ENCODE measurements around the gene TAC3.
"Not testable (repeated sequence)": the region's sequence is repeated elsewhere in the genome, so short reads cannot be mapped to it uniquely, and the experiment has no call there.

TAC3 gene

GRCh38 chr12:57029457-57029856 is 13.1 kb upstream of the TAC3 start:
- Mint-ChIP-seq H3K27me3 (no peaks in the 10 kb centered on the region), H3K36me3 (ENCODE audit: insufficient read depth) (no peaks in the 10 kb centered on the region), H3K4me3 (no peak overlapping the region), H3K4me1 (peaks cover 28% of the 10 kb centered on the region), H3K27ac (ENCODE audit: low read depth) (no peak overlapping the region), H3K9me3 (no peaks in the 10 kb centered on the region)
- no peak for ATAC-seq (replicated peaks; ENCODE audit: extremely low read depth, poor library complexity, severe bottlenecking)
- no peak for DNase-seq (ENCODE audit: low spot score in 2 of 2)

GRCh38 chr12:57027805-57028153 is 11.4 kb upstream of the TAC3 start:
- H3K27ac Mint-ChIP-seq (ENCODE audit: low read depth) = peak overlapping the region; percentile 58
- no peaks in the 10 kb centered on the region for H3K36me3 Mint-ChIP-seq (ENCODE audit: insufficient read depth)
- H3K4me3 Mint-ChIP-seq = no peak overlapping the region
- no peak for DNase-seq (ENCODE audit: low spot score in 2 of 2)
- no peak for ATAC-seq (replicated peaks; ENCODE audit: extremely low read depth, poor library complexity, severe bottlenecking)
- H3K27me3 Mint-ChIP-seq = no peaks in the 10 kb centered on the region
- peaks cover 28% of the 10 kb centered on the region for H3K4me1 Mint-ChIP-seq
- no peaks in the 10 kb centered on the region for H3K9me3 Mint-ChIP-seq

- H3K4me1 Mint-ChIP-seq = peaks cover 27% of the 10 kb centered on the region
- H3K27me3 Mint-ChIP-seq = no peaks in the 10 kb centered on the region
- no peaks in the 10 kb centered on the region for H3K9me3 Mint-ChIP-seq
- DNase-seq (ENCODE audit: low spot score in 2 of 2) = no peak
- ATAC-seq (replicated peaks; ENCODE audit: extremely low read depth, poor library complexity, severe bottlenecking) = no peak
- no peaks in the 10 kb centered on the region for H3K36me3 Mint-ChIP-seq (ENCODE audit: insufficient read depth)
- no peak overlapping the region for H3K4me3 Mint-ChIP-seq
- H3K27ac Mint-ChIP-seq (ENCODE audit: low read depth) = peak overlapping the region; percentile 58
Observed at GRCh38 chr12:57027011-57027804, 10.9 kb upstream of the TAC3 start.

DNA sequence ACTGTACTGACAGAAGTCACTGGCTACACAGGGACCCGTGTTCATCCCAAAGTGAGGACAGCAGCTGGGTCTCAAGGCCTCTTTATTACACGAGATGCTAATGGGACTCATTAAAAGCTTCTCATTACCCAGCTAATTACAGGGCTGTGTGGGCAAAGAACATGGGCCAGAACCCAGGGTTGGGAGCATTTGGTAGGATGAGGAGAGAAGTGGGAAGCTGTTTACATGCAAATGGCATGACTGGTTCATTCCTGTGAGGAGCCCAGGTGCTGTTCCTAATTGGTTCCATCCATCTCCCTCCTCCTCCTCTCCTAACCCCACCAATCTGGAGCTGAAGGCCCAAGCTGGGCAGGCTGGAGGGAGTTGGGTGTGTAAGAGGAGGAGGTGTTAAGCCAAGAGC is 8.9 kb upstream of the TAC3 start:
- Mint-ChIP-seq H3K4me1 (peaks cover 9% of the 10 kb centered on the region), H3K27ac (ENCODE audit: low read depth) (no peak overlapping the region), H3K36me3 (ENCODE audit: insufficient read depth) (no peaks in the 10 kb centered on the region), H3K27me3 (no peaks in the 10 kb centered on the region), H3K4me3 (no peak overlapping the region), H3K9me3 (no peaks in the 10 kb centered on the region)
- no peak for ATAC-seq (replicated peaks; ENCODE audit: extremely low read depth, poor library complexity, severe bottlenecking)
- no peak for DNase-seq (ENCODE audit: low spot score in 2 of 2)

GRCh38 chr12:57022324-57022723 is 6.0 kb upstream of the TAC3 start:
- H3K27me3 Mint-ChIP-seq; H3K4me3 Mint-ChIP-seq; DNase-seq (ENCODE audit: low spot score in 2 of 2); H3K36me3 Mint-ChIP-seq (ENCODE audit: insufficient read depth); H3K27ac Mint-ChIP-seq (ENCODE audit: low read depth); H3K4me1 Mint-ChIP-seq; ATAC-seq (replicated peaks; ENCODE audit: extremely low read depth, poor library complexity, severe bottlenecking); H3K9me3 Mint-ChIP-seq: not testable (repeated sequence)

DNA sequence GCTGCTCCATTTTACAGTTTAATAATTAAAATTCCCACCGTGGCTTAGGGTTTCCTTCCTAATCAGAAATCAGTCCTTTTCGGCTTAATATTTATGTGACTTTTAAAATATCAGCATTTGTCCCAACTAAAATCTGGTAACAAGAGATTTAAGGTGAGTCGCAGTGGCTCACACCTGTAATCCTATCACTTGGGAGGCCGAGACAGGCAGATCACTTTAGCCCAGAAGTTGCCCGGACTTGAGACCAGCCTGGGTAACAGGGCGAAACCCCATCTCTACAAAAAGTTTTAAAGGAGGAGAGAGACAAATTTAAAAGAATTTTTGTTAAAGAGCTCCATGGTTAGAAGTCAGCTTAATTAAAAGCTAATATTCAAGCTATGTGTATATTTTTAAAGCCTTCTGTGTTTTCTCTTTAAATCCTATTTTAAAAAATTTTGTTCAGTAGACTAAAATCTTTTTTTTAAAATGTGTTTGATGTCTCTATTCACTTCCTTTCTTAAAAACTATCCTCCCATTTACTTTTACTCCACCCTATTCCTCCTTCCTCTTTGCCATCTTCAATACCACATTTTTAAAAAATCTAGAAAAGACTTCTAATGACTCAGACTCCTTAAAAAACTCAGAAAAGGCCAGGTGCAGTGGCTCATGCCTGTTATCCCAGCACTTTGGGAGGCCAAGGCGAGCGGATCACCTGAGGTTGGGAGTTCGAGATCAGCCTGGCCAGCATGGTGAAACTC is 3.8 kb upstream of the TAC3 start:
- Mint-ChIP-seq H3K27ac (ENCODE audit: low read depth) (no peak overlapping the region), H3K4me1 (no peaks in the 10 kb centered on the region), H3K27me3 (peaks cover 17% of the 10 kb centered on the region), H3K36me3 (ENCODE audit: insufficient read depth) (peaks cover 1% of the 10 kb centered on the region), H3K4me3 (no peak overlapping the region), H3K9me3 (no peaks in the 10 kb centered on the region)
- DNase-seq (ENCODE audit: low spot score in 2 of 2) (no peak), ATAC-seq (replicated peaks; ENCODE audit: extremely low read depth, poor library complexity, severe bottlenecking) (no peak)

DNA sequence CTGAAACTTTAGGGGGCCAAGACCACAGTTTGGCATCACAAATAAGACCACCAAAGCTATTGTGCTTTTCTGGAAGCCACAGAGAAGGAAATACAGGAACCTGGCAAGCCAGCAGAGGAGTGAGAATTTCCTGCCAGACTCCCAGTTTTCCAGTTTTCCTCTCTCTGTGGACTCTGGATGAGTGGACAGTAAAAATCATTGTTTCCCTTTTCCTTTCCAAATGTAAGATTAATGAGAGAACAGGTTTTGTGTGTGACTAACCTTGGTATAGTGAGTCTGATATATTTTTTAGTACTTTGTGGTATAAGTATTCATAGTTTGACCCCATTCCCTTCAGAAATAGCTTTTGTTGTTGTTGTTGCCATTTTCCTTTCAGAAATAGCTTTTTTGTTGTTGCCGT is 2.6 kb upstream of the TAC3 start:
- peaks cover 29% of the 10 kb centered on the region for H3K27me3 Mint-ChIP-seq
- no peaks in the 10 kb centered on the region for H3K9me3 Mint-ChIP-seq
- no peak overlapping the region for H3K4me3 Mint-ChIP-seq
- no peaks in the 10 kb centered on the region for H3K4me1 Mint-ChIP-seq
- no peak for DNase-seq (ENCODE audit: low spot score in 2 of 2)
- ATAC-seq (replicated peaks; ENCODE audit: extremely low read depth, poor library complexity, severe bottlenecking) = no peak
- H3K27ac Mint-ChIP-seq (ENCODE audit: low read depth) = no peak overlapping the region
- H3K36me3 Mint-ChIP-seq (ENCODE audit: insufficient read depth) = peaks cover 1% of the 10 kb centered on the region

DNA sequence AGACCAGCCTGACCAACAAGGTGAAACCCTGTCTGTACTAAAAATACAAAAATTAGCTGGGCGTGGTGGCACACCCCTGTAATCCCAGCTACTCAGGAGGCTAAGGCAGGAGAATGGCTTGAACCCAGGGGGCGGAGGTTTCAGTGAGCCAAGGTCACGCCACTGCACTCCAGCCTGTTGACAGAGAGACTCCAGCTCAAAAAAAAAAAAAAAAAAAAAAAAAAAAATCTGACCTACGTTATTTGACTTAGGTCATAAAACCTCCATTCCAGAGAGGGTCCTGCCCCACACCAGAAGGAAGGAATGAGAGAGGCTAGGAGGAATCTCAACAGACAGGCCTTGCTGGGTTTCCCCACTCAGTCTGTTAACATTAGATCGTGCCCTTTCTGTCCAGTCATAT is 2.0 kb upstream of the TAC3 start:
- H3K9me3 Mint-ChIP-seq; H3K27ac Mint-ChIP-seq (ENCODE audit: low read depth); DNase-seq (ENCODE audit: low spot score in 2 of 2); H3K36me3 Mint-ChIP-seq (ENCODE audit: insufficient read depth); H3K4me3 Mint-ChIP-seq; ATAC-seq (replicated peaks; ENCODE audit: extremely low read depth, poor library complexity, severe bottlenecking); H3K4me1 Mint-ChIP-seq: not testable (repeated sequence)
- H3K27me3 Mint-ChIP-seq = peaks cover 35% of the 10 kb centered on the region

DNA sequence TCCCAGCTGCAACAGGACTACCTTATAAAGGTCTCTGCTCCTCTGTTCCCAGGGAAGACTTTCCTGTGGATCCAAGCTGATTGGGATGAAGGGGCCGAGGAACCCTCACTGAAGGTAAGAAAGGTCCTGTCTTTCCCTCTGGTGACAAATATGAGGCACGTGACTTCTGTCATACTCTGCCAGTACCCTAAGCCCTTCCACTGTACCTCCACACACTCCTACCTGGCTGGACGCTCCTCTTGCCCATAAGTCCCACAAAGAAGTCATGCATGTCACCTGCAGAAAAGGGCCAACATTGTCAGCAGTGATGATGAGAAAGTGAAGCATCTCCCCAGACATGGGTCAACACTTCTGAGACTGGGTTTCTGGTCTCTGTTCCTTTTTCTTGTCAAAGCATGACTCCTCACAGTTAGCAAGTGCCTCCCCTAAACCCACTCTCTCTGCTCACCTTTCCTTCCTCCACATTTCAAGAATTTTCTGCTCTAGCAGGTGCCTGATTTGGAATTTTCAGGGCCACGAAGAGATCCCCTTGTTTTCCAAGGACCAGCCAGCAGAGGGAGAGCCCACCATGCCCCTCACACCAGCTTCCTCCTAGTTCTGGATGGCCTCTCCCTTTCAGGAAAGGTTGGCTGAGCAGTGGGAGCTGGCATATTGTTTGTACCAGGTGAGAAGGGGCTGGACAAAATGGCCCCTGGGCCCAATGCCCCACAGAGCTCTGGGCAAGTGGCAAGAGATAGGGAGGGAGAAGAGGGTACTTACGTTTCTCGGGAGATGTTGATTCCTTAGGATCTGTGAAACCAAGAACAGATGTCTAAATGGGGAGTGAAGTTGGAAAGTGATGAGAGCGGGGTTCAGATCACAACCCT is 3.5 kb downstream of the TAC3 start:
- Mint-ChIP-seq H3K4me3 (no peak overlapping the region), H3K27ac (ENCODE audit: low read depth) (peak overlapping the region; percentile 2)

DNA sequence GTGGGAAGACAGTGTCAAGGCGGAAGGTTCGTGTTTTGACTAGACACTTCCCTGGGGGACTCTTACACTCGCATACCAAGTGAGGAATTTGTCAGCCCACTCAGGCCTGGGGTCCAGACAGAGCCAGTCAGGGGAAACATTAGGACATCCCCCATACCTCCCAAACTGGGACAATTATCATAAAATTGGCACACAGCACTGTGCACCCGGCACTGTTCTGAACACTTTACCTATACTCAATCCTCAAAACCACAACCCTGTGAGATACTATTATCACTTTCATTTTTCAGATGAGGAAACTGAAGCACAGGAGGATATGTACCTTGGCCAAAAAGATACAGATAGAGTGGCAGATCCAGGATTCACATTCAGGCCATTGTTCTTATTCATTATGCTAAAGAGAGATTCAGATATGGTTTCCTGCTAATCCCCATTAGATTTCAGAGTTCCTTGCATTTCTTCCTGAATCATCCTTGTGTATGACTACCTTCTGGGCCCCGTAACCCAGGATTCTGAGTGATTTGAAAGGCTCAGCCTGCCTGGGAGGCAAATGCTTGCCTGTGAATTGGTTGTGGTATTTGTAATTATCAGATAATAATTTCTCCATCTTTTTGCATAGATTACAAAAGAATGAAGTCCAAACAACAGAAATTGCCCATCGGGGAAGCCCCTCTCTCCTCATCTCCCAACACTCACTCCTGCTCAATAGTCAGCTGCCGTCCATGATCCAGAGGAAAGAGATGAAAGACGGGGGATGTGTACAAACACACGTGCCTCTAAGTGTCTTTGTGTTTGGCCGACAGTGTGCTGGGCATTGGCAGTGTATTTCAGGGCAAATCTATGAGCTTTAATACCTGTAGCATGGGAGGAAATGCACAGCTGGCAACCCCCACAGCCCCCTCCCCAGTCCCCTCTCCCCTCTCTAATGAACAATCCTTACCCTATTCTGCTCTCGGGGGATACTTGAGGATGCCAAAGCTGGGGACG is 4.6 kb downstream of the TAC3 start:
- no peaks in the 10 kb centered on the region for H3K36me3 Mint-ChIP-seq (ENCODE audit: insufficient read depth)
- DNase-seq (ENCODE audit: low spot score in 2 of 2) = no peak
- peak; percentile 63 for ATAC-seq (replicated peaks; ENCODE audit: extremely low read depth, poor library complexity, severe bottlenecking)
- H3K4me1 Mint-ChIP-seq = peaks cover 15% of the 10 kb centered on the region
- H3K4me3 Mint-ChIP-seq = peak overlapping the region; percentile 16
- peaks cover 44% of the 10 kb centered on the region for H3K27me3 Mint-ChIP-seq
- no peak overlapping the region for H3K27ac Mint-ChIP-seq (ENCODE audit: low read depth)
- H3K9me3 Mint-ChIP-seq = no peaks in the 10 kb centered on the region

More for the DNA sequence above, 3.5 kb downstream of the TAC3 start:
- peaks cover 45% of the 10 kb centered on the region for H3K27me3 Mint-ChIP-seq
- no peak for DNase-seq (ENCODE audit: low spot score in 2 of 2)
- H3K9me3 Mint-ChIP-seq = no peaks in the 10 kb centered on the region
- ATAC-seq (replicated peaks; ENCODE audit: extremely low read depth, poor library complexity, severe bottlenecking) = no peak
- H3K4me1 Mint-ChIP-seq = peaks cover 9% of the 10 kb centered on the region
- no peaks in the 10 kb centered on the region for H3K36me3 Mint-ChIP-seq (ENCODE audit: insufficient read depth)

DNA sequence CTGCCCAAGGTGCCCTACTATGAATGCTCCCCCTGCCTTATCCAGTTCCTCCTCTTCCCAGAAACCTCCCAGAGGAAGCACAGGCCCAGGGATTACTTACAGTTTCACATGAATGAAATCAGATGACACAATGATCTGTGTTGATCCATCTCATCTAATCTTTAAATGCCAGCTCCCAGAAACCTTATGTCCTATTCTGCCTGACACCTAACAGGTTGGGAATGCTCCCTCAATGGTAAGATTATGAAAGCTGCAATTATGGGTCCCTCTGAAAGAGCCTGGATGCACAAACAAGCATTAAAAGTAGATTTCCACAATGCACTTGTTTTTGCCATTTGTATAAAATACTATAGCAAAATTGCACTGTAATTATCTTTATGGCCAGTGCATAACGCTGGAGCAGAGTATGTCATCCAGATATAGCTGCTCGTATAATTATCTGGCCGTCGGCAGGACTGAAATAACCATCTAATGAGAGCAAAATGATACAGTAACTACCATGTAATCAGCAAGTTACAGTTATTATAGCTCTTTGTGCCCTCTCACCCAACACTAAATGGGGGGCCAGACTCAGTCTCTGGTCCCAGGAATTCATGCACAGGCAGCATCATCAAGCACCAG is 5.6 kb downstream of the TAC3 start:
- Mint-ChIP-seq H3K9me3 (no peaks in the 10 kb centered on the region), H3K27me3 (peaks cover 34% of the 10 kb centered on the region), H3K36me3 (ENCODE audit: insufficient read depth) (no peaks in the 10 kb centered on the region), H3K4me1 (peaks cover 20% of the 10 kb centered on the region), H3K27ac (ENCODE audit: low read depth) (no peak overlapping the region), H3K4me3 (no peak overlapping the region)
- DNase-seq (ENCODE audit: low spot score in 2 of 2) = no peak
- no peak for ATAC-seq (replicated peaks; ENCODE audit: extremely low read depth, poor library complexity, severe bottlenecking)

Data from central memory CD8-positive, alpha-beta T cell (primary cell).